Measurements from ENCODE around the gene SEPSECS.

Gene SEPSECS

GRCh38 chr4:25155947-25156346 is 4.3 kb downstream of the SEPSECS start:
- no peak for DNase-seq (ENCODE audit: low read depth)

- no peak for DNase-seq (ENCODE audit: low read depth)
Observed at GRCh38 chr4:25154594-25155265, 5.5 kb downstream of the SEPSECS start.

GRCh38 chr4:25146076-25146475 is 14.2 kb downstream of the SEPSECS start:
- no peak for DNase-seq (ENCODE audit: low read depth)

DNA sequence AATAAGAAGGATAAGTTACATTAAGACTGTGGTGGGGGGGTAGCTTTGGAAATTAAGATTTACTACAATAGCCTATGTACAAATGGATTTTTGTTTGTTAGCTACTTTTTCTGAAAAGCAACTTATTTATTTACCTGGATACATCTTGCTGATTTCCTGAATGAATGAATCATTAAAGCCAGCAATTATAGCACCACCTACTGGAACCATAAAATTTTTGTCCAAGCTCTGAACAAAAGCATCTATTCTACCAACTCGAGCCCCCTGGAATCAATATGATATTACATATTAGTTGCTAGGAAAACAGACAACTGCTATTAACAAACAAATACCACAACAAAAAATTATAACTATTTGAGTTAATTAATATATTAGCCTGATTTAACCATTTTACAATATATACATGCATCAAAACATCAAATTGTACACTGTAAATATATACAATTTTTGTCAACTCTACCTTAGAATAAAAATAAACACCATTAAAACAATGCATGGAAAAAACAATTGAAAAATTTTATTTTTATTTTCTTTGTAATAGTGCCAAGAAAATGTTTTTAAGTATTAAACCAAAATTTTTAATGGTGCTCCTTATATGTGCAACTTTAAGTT is 15.3 kb downstream of the SEPSECS start:
- peak; percentile 15 for DNase-seq (ENCODE audit: low read depth)

- no peak for DNase-seq (ENCODE audit: low read depth)
Observed at GRCh38 chr4:25142468-25142867, 17.8 kb downstream of the SEPSECS start.

GRCh38 chr4:25141592-25141991 is 18.7 kb downstream of the SEPSECS start:
- no peak for DNase-seq (ENCODE audit: low read depth)

DNA sequence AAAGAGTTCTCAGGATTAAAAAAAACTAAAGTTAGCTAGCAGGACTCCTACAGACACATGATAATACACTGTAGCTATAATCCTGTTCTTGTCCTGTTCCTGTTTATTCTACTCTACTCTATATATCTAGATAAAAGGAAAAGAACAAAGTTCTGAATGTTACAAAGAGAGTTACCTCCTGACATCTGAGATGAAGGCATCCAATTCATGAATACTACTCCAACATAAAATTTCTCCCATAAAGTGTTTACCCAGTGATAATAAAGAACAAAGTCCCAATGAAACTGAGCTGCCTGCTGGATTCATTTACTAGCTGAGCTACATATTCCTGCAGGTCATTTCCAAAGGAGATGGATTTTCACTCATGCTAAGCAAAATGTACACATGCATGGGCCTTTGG is 27.1 kb downstream of the SEPSECS start:
- DNase-seq (ENCODE audit: low read depth) = no peak

GRCh38 chr4:25131926-25132325 is 28.3 kb downstream of the SEPSECS start:
- no peak for DNase-seq (ENCODE audit: low read depth)

- DNase-seq (ENCODE audit: low read depth) = no peak
Observed at GRCh38 chr4:25131381-25131780, 28.9 kb downstream of the SEPSECS start.

- no peak for DNase-seq (ENCODE audit: low read depth)
Observed at GRCh38 chr4:25129917-25130316, 30.3 kb downstream of the SEPSECS start.

GRCh38 chr4:25128671-25129070 is 31.6 kb downstream of the SEPSECS start:
- DNase-seq (ENCODE audit: low read depth) = no peak

DNA sequence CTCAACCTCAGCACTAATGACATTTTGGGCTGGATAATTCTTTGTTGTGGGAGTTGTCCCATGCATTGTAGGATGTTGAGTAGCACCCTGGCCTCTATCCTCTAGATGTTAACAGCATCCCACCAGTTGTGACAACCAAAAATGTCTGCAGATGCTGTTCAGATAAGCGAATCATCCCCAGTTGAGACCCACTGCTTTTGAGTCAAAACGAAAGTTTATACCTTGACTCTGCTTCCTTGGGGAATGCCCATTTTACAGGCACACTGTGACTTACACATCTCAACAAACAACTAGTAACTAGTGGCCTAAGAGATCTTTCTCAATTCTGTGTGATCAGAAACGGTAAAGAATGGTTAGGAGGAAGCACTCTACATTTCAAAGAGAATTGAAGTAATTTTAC is 37.0 kb downstream of the SEPSECS start:
- no peak for DNase-seq (ENCODE audit: low read depth)

DNA sequence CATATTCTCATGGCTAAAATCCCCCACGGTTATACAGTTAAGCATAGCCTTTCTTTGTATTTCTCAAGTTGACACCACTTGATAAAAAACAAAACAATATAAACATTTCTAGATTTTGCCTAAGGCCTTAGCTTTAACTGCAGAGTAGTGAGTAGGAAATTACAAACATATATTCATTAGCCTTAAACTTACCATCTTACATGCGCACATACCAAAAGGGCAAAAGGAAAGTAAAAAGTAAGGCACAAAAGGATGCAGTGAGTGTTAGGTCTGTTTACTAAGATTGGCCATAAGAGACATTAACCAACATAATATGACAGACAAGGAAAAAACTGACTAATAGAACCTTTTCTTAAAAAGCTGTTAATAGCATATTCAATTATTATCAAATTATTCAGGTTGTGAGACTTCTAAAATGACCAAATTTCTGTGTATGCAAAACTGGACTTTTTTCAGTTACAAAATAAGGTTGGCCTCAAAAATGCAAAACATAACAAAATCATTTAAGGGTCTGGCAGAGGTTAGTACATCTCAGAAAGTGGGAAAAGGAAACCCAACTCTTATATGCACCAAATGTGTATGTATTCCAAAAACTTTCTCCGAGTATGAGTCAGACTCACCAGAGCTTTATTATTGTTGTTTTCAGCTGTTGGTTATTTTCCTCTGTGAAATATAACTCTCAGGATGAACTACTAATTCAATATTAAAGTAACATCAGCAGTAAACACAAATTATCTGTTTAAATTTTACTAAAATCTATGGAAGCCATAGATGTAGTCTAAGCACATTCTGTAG is 39.9 kb downstream of the SEPSECS start:
- no peak for DNase-seq (ENCODE audit: low read depth)

- no peak for DNase-seq (ENCODE audit: low read depth)
Observed at GRCh38 chr4:25117716-25118472, 42.4 kb downstream of the SEPSECS start.

DNA sequence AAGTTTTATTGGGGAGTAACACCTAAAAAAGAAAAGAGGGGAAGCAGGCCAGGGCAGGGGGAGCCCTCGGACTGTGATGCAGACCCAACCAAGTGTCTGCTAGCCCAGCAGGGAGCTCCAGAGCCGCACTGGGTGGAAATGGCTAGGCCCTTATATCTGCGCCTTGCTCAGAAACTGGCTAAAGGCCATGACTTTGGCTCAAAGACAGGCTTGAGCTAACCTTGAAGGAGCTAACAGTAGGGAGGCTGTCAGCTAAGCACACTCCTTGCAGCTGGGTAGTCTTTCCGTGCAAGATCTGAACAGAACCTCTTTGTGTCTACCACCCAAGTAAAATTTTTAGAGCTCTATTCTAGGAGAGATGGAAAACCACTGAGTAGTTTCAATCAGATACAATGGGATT is 43.0 kb downstream of the SEPSECS start:
- no peak for DNase-seq (ENCODE audit: low read depth)

GRCh38 chr4:25113915-25114904 is 46.0 kb downstream of the SEPSECS start:
- no peak for DNase-seq (ENCODE audit: low read depth)

- DNase-seq (ENCODE audit: low read depth) = no peak
Observed at GRCh38 chr4:25112995-25113380, 47.3 kb downstream of the SEPSECS start.

DNA sequence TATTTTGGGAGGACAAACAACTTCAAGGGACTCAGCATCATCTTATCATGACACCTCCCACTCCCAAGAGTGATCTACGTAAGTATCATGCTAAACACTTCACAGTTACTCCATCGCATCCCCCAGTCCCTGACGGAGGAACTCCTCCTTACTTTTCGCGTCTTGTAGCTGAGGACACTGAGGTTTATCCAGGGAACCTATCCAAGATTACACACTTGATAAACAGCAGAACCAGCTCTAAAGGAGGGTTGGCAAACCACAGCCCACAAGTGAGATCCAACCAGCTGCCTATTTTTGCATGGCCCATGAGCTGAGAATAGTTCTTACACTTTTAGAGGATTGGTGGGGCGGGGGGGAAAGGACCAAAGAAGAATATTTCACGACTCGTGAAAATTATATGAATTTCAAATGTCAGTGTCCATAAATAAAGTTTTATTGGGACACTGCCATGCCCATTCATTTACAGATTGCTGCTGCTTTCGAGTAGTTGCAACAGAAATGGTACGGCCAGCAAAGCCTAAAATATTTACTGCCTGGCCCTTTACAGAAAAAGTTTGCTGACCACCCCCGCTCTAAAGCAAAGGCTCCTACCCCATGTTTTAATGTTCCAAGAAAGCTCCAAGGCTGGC is 47.8 kb downstream of the SEPSECS start:
- no peak for DNase-seq (ENCODE audit: low read depth)

GRCh38 chr4:25111648-25112196 is 48.5 kb downstream of the SEPSECS start:
- DNase-seq (ENCODE audit: low read depth) = no peak

DNA sequence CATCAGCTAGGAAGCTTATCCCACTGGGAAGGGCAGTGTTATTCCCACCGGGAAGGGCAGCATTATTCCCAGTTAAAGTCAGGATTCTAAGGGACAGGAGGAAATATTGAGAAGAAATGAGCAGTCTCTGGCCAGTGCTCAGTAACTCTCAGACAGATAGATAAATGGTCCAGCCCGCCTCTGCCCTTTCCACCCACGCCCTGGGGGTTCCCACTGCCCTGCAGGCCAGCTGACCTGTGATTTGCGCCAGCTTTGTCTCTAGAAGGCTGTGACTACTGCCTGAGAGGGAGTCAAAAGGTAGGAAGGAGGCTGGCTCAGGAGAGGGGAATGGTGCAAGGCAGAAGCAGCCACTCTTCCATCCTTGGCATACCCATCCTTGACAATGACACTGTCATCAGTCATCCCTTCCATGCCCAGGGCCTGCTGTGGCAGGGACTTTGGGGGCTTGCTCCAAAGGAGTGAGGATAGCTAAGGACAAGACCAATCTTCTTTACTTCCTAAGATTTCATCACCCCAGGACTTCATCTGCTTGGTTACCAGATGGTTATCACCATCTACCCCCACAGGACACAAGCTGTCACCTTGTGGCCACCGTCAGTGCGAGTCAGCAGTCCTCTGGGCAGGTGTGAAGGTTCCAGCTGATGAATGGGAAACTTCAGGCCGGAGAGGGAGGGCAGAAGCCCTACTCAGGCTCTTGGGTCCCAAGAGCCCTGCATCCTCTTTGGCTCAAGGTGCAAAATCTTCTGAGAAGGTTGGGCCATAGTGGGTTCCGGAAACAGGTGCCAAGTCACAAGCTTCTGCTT is 49.5 kb downstream of the SEPSECS start:
- DNase-seq (ENCODE audit: low read depth) = no peak
